Measurements from ENCODE around the gene LY6G5C.

Gene LY6G5C, protein sequence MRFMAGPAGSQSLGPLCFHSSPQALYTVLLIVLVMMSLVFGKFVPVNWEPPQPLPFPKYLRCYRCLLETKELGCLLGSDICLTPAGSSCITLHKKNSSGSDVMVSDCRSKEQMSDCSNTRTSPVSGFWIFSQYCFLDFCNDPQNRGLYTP

DNA sequence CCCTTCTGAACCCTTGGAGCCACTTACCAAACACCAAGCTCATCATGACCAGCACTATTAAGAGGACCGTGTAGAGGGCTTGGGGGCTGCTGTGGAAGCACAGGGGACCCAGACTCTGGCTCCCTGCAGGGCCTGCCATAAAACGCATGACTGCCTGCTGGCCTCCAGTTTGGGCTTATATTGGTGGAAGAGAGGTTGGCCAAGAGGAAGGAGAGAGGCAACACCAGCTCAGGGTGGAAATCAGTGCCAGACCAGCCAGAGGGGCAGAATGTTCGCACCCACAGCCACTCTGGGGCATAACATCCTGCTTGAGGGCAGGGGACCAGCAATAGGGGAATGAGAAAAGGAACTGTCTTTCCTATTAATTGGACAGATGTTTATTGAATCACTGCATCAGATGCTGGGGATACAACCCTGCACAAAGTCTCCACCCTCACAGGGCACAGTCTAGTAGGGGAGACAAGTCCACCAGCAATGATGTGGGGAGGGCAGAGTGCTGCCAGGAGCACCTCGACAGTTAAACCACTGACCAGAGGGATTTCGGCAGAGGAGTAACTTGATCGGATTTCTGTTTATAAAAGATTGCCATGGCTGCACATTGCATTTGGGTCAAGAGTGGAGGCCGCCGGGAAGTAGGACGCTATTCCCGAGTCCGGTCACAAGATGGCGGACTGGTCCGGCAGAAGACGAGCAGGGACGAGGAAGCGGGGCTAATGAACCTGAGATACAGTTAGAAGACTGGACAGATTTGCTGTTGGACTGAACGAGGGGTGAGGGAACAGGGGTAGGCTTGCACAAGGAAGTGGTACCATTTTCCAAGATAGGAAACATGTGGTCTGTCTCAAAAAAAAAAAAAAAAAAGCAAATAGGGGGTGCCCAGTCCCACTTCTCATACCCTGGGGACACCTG, at the start of gene LY6G5C:
Gene LY6G5C, minus strand, starts transcription at position 842 of the 909 bp plus-strand sequence. Its CDS starts 694 bp downstream, at position 148.
- DNase-seq = peak; percentile 78

GRCh38 chr6:31729979-31730630, 49.2 kb upstream of the LY6G5C start:
- DNase-seq = peak; percentile 66

DNA sequence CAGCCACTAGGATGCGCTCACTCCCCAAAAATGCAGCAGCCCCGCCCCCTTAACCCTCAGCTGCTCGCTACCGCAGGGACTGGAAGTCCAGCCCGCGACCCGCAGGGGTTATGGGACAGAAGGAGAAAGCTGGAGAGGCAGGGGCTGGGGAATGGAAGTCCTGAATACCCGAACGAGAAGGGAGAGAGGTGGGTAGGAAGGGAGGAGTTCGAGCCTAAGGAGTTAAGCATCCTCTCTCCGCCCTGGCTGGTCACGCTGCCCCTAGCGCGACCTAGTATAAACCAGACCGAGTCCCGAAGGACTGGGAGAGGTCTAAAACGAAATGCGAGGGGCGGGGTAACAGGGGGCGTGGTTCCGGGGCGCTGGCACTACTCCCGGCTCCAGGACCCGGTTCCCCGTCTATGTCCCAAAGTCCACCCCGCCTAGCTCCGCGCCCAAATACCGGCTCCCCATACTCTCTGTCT, 48.7 kb upstream of the LY6G5C start:
- peak; percentile 69 for DNase-seq

DNA sequence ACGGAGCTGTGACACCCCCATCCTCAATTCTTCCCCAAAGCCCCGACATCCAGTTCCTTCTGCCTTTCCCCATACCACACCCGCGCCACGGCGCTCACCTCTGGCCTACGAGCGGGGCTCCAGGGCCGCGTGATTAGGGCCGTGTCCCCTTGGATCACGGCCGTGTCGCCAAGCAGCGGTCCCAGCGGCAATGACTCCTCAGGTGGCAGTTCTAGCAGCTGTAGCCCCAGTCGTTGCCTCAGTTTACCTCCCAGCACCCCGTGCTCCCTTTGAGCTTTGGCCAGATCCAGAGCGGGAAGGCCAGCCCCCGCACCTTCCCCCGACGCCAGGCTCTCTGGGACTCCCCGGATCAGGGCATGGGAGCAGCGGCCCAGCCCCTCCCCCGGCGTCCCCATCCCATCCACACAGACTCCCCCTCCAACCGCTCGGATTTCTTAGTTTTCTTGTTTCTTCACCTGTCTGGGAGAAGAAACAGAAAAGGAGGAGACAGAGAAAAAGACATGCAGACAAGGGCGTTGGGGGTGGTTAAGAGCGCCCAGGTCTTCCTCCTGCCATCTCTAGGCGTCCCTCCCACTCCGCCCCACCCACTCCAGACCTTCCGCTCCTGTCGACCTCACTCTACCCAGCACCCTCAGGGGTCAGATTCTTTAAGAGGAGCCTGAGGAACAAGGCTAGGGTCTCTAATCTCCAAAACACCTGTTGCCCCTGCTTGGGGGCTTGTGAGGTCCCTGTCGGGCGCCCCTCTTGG, 48.1 kb upstream of the LY6G5C start, which contains the start of gene DDAH2:
Gene DDAH2, minus strand, starts transcription at position 533 of the 748 bp plus-strand sequence. Its CDS starts 138 bp downstream, at position 395.
- DNase-seq = no peak

- DNase-seq = no peak
Measured at GRCh38 chr6:31727717-31728671, 47.1 kb upstream of the LY6G5C start.

DNA sequence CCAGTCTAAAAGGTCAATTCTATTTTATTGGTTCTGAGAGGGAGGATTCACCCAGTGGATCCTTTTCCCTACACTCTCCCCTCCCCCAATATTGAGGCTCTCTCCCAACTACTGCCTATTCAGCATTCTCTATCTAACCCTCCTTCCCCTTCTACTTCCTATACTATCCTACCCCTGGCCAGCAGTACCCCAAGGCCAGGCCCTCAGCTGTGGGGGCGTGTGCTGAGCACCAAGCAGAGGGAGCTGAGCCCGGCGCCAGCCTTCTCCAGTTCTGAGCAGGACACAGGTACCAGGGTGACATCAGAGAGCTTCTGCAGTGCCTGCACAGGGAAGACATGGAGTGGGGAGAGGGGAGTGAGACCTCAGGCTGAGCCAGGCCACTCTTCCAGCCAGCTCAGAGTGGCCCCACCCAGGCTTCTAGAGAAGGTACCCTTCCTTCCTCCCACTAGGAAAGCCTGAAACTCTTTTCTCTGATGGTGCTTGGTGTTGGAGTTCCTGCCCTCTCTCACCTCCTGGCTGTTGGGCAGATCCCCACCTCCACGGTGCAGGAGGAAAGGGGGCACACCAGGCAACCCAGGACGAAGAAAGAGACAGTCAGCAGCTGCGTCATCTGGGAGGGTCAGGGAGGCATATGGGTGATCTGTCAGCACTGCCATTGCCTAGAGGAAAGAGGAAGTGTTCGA, 46.3 kb upstream of the LY6G5C start:
- DNase-seq = no peak

- DNase-seq = no peak
Measured at GRCh38 chr6:31725502-31726350, 44.9 kb upstream of the LY6G5C start.

DNA sequence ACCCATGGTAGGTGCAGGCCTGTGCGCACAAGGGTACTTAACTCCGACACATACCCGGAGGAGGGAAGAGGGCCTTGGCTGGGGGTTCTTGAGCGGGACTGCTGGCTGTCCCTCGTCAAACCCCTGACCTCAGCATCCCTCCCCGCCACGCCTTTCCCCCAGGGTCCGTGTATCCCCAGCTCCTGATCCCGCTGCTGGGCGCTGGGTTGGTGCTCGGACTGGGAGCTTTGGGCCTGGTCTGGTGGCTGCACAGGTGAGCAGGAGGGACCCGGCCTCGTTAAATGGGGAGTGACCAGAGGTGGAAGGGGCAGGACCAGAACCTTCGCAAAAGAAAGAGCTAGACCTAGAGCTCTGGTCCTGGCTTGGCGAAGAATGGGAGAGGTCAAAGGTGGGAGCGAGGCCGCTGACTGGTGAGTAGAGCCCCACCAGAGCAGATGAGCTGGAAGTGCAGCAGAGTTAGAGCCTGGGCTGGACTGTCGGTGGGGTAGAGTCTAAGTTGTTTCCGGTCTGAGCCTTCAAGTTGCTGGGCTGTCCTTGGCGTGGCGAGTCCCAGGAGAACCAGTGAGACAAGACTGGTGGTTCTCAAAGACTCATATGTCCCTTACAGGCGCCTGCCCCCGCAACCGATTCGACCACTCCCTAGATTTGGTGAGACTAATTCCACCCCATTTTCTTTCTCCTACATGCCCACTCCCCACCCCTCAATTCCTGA, 43.3 kb upstream of the LY6G5C start:
- no peak for DNase-seq

DNA sequence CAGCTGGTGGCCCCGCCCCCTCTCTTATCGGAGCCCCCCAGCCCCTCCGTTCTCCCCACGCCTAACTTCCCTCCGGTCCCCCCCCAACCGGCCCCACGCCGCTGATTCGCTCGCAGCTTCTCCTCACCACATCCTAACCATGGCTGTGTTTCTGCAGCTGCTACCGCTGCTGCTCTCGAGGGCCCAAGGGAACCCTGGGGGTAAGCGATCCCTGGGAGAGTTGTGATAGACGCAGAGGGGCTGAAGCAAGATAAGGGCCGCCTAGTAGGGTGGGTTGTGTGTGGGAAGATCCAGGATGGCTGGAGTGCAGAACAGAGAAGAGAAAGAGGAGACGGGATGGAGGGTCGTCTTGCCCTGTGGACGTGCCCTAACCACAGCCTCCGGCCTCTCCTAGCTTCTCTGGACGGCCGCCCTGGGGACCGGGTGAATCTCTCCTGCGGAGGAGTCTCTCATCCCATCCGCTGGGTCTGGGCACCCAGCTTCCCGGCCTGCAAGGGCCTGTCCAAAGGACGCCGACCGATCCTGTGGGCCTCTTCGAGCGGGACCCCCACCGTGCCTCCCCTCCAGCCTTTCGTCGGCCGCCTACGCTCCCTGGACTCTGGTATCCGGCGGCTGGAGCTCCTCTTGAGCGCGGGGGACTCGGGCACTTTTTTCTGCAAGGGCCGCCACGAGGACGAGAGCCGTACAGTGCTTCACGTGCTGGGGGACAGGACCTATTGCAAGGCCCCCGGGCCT, 42.5 kb upstream of the LY6G5C start, which contains the start of gene MPIG6B:
Gene MPIG6B, plus strand, starts transcription at position 129 of the 735 bp plus-strand sequence. Its CDS starts 11 bp downstream, at position 140.
- no peak for DNase-seq

GRCh38 chr6:31722173-31722572, 41.3 kb upstream of the LY6G5C start:
- no peak for DNase-seq

DNA sequence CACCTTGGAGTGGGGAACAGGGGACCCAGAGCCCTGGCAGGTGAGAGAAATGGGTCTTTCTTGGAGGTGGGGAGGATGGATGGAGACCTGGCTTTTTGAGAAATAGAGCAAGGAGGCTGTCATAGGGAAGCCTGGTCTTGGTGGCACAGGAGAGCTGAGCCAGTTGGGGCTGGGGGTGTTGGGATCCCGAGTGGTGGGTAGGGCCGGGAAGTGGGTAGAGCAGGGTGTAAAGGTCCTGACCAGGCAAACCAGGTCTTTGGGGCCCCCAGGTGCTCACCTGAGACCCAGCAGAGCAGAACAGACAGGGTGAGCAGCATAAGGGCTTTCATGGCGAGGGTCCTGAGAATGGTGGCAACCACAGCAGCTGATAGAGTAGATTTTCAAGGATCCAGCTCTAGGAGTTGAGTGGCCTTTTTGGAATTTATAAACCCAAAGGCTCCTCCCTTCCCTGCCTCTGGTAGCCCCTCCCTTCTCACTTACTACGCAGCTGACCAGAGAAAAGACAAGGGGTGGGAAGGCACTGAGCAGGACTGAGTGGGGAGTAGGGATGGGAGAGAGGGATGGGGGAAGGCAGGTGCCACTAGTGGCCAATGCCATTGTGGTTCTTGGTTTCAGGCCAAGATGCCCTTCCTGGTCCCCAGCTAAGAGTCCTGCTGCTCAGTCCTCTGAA, 40.6 kb upstream of the LY6G5C start, which contains the start of gene LY6G6C:
Gene LY6G6C, minus strand, starts transcription at position 396 of the 670 bp plus-strand sequence. Its CDS starts 67 bp downstream, at position 329.
- no peak for DNase-seq

DNA sequence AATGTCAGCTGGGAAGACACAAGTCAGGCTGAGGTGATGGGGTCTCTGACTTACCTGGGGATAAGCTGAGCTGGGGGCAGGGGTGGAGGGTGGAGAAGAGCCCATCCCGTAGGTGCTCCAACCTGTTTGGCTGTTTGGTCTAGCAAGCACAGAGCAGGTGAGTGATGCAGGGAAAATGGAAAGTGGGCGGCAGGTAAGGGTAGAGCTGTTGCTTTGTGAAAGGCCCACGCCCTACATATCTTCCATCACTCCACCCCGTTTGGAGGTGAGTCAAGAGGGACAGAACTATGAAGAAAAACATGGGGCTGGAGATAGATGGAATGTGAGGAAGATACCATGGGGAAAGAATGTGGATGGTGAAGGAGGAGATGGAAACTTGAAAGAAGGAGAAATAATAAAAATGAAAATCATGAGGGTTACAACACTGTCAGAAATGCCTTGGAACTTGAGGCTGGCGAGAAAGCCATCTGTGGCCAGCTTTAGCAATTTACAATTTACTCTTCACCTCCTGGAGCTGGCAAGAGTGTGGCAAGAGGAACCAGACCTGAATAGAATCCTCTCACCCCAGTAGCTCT, 39.4 kb upstream of the LY6G5C start:
- DNase-seq = no peak

GRCh38 chr6:31719001-31719400, 38.1 kb upstream of the LY6G5C start:
- no peak for DNase-seq

- peak; percentile 21 for DNase-seq
Measured at GRCh38 chr6:31718265-31718664, 37.4 kb upstream of the LY6G5C start.

- no peak for DNase-seq
Measured at GRCh38 chr6:31717499-31718222, 36.8 kb upstream of the LY6G5C start.

Data from NCI-H526 treated with DMSO at 0.1 percent for 48 hours (cell line).